ENCODE data around the gene ETAA1. TPM values are rescaled to one million over a fixed set of nuclear protein-coding genes. Genes with fewer than 3 reads are reported as not detected.

Gene ETAA1
- total RNA-seq, 2 experiments from 2014 or later: 16.6 to 18.1 TPM

DNA sequence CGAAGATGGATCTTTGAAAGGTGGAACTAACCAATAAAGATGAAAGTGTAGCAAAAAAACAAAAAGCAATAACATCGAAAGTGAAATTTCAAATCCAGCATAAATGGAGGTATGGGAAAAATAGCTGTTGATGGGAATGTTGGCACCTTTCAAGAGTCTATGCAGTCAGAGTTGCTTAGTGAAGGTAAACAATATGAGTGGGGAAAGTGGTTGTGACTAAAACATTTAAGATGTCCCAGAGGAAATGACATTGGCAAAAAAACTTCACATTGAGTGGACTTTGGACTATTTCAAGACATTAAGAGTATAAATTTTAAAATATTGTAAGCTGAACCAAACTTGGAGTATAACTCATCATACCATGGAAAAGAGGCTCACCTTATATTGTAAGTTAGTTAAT lies 17.7 kb downstream of the ETAA1 start:
- CTCF ChIA-PET (ENCODE audit: unreplicated experiment): no interaction called here
- no peak overlapping the region for H3K4me3 ChIP-seq (ENCODE audit: low read depth, low read length, poor library complexity, severe bottlenecking)
- intact Hi-C loops (cut with micrococcal nuclease; ENCODE audit: unreplicated experiment): no loop called here
- no peak overlapping the region for H3K27ac ChIP-seq (ENCODE audit: low read depth, low read length, poor library complexity, severe bottlenecking)
- no peaks in the 10 kb centered on the region for H3K79me2 ChIP-seq (ENCODE audit: insufficient read depth, low read depth, low read length)
- no peak overlapping the region for H3K4me2 ChIP-seq (ENCODE audit: low read length)
- H3K4me1 ChIP-seq (ENCODE audit: insufficient read depth, low read length, poor library complexity, severe bottlenecking): no peaks in the 10 kb centered on the region
- no TSS peak for BruUV-seq (replicated peaks)
- no peaks in the 10 kb centered on the region for H3K9me2 ChIP-seq (ENCODE audit: insufficient read depth, low read length)
- no peak overlapping the region for H2AFZ ChIP-seq (ENCODE audit: low read length)
- POLR2A ChIA-PET: no interaction called here
- no peaks in the 10 kb centered on the region for H3K9me3 ChIP-seq (ENCODE audit: low read length)
- H3K36me3 ChIP-seq (ENCODE audit: insufficient read depth, low read length): peaks cover 20% of the 10 kb centered on the region
- TF ChIP-seq CTCF (conservative IDR thresholded peaks at IDR 0.05; ENCODE audit: low read length) (no peak), EZH2phosphoT487 (IDR thresholded peaks at IDR 0.05; ENCODE audit: borderline replicate concordance, low read depth, low read length) (no peak)
- no peaks in the 10 kb centered on the region for H4K20me1 ChIP-seq (ENCODE audit: insufficient read depth, low read length)
- no peak for DNase-seq (ENCODE audit: low spot score)

DNA sequence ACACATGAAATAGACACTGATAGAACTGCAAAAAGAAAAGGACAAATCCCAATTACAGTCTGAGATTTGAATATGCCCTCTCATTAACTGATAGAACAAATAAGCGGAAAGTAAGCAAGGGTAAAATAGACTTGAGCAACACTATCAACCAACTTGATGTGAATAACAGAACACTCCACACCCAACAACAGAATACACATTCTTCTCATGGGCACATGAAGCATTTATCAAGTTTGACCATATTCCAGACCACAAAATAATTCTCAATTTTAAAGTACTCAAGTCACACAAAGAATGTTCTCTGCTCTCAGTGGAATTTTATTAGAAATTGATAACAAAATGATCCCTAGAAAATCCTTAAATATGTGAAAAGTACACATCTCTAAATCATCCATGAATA lies 19.0 kb downstream of the ETAA1 start:
- no peak for TF ChIP-seq EZH2phosphoT487 (IDR thresholded peaks at IDR 0.05; ENCODE audit: borderline replicate concordance, low read depth, low read length)
- TF ChIP-seq CTCF (conservative IDR thresholded peaks at IDR 0.05; ENCODE audit: low read length): no peak
- no peaks in the 10 kb centered on the region for H4K20me1 ChIP-seq (ENCODE audit: insufficient read depth, low read length)
- H3K9me3 ChIP-seq (ENCODE audit: low read length): no peaks in the 10 kb centered on the region
- no peak overlapping the region for H3K27ac ChIP-seq (ENCODE audit: low read depth, low read length, poor library complexity, severe bottlenecking)
- H3K79me2 ChIP-seq (ENCODE audit: insufficient read depth, low read depth, low read length): no peaks in the 10 kb centered on the region
- H3K4me1 ChIP-seq (ENCODE audit: insufficient read depth, low read length, poor library complexity, severe bottlenecking): no peaks in the 10 kb centered on the region
- H3K4me3 ChIP-seq (ENCODE audit: low read depth, low read length, poor library complexity, severe bottlenecking): no peak overlapping the region
- intact Hi-C loops (cut with micrococcal nuclease; ENCODE audit: unreplicated experiment): no loop called here
- H3K36me3 ChIP-seq (ENCODE audit: insufficient read depth, low read length): peaks cover 7% of the 10 kb centered on the region
- no peak for DNase-seq (ENCODE audit: low spot score)
- H3K4me2 ChIP-seq (ENCODE audit: low read length): no peak overlapping the region
- H3K9me2 ChIP-seq (ENCODE audit: insufficient read depth, low read length): no peaks in the 10 kb centered on the region
- no peak overlapping the region for H2AFZ ChIP-seq (ENCODE audit: low read length)
- POLR2A ChIA-PET: no interaction called here
- no TSS peak for BruUV-seq (replicated peaks)
- CTCF ChIA-PET (ENCODE audit: unreplicated experiment): no interaction called here

- BruUV-seq (replicated peaks): no TSS peak
Observed at GRCh38 chr2:67423489-67423888, 26.4 kb downstream of the ETAA1 start.

More at GRCh38 chr2:67423489-67423888, 26.4 kb downstream of the ETAA1 start:
- Histone ChIP-seq H3K4me1 (ENCODE audit: insufficient read depth, low read length, poor library complexity, severe bottlenecking) (no peaks in the 10 kb centered on the region), H4K20me1 (ENCODE audit: insufficient read depth, low read length) (no peaks in the 10 kb centered on the region), H2AFZ (ENCODE audit: low read length) (no peak overlapping the region), H3K9me3 (ENCODE audit: low read length) (no peaks in the 10 kb centered on the region), H3K36me3 (ENCODE audit: insufficient read depth, low read length) (no peaks in the 10 kb centered on the region), H3K27ac (ENCODE audit: low read depth, low read length, poor library complexity, severe bottlenecking) (no peak overlapping the region), H3K4me3 (ENCODE audit: low read depth, low read length, poor library complexity, severe bottlenecking) (no peak overlapping the region), H3K9me2 (ENCODE audit: insufficient read depth, low read length) (no peaks in the 10 kb centered on the region), H3K4me2 (ENCODE audit: low read length) (no peak overlapping the region), H3K79me2 (ENCODE audit: insufficient read depth, low read depth, low read length) (no peaks in the 10 kb centered on the region)
- TF ChIP-seq CTCF (conservative IDR thresholded peaks at IDR 0.05; ENCODE audit: low read length) (no peak), EZH2phosphoT487 (IDR thresholded peaks at IDR 0.05; ENCODE audit: borderline replicate concordance, low read depth, low read length) (no peak)
- intact Hi-C loops (cut with micrococcal nuclease; ENCODE audit: unreplicated experiment): no loop called here
- POLR2A ChIA-PET: interaction anchor here (0.6 to 1.0 kb wide), 3 partner anchors 10 to 1444 kb away, joined by 3 to 4 read pairs (median 3); no protein-coding TSS in a partner anchor
- CTCF ChIA-PET (ENCODE audit: unreplicated experiment): no interaction called here
- no peak for DNase-seq (ENCODE audit: low spot score)
